Spleen (tissue), 7 donors: ENCODE results near the gene QDPR.

Experiments
- POLR2A ChIP-seq, 3 donors: fragments of 450-650 bp; IDR thresholded peaks; one replicate each; pipeline ENCODE4 v1.5.1; 2017; ENCODE audit warnings: antibody characterized with exemption in 3 of 3, mild to moderate bottlenecking in 1 of 3
- POLR2AphosphoS5 ChIP-seq, 3 donors: sonication (generic); formaldehyde crosslinking; IDR thresholded peaks; one replicate each; pipeline ENCODE4 v1.5.1; 2017; ENCODE audit warnings: antibody characterized with exemption in 3 of 3
- TF ChIP-seq, protein P1 (sequence below), 11 experiments: fragments of 200-600 bp in 7 of 11; fragments of 450-650 bp in 4 of 11; sonication (generic) in 4 of 11; IDR thresholded peaks in 8 of 11; conservative IDR thresholded peaks in 3 of 11; 1 replicate in 7 of 11; 2 replicates in 4 of 11; pipeline versions ENCODE4 v1.4.0 to v1.8.0; 2016 to 2021; ENCODE audit warnings: antibody characterized with exemption in 11 of 11, inconsistent platforms in 4 of 11, mild to moderate bottlenecking in 1 of 11
- donor health status: DM: no; HTN: no; CAD: no; lungs with moderate emphysema.
- donor health status: DM: no; HTN: no; CAD: no.
- donor health status: DM: no; HTN: no; CAD: no.

DNA sequence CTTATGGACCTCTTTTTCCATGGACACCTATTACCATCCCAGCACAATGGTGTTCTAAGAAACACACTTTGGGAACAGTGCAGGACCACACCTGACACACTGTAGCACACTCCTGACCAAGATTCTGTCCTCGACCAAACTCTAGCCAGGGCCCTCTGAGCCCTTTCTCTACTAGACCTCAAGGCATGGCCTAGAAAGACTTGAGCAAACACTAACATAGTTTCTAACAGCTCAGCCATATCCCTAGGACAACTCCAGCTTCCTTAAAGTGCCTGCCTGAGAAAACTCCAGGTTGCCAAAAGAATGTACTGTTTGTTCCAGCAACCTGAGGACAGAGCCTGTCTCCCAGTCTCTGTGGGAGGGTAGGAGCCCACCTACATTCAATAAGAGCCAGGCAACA is 48.3 kb downstream of the QDPR start:
- TF ChIP-seq POLR2A (IDR thresholded peaks at IDR 0.05) (no peak), POLR2AphosphoS5 (IDR thresholded peaks at IDR 0.05) (no peak)
- TF ChIP-seq, protein P1, sequence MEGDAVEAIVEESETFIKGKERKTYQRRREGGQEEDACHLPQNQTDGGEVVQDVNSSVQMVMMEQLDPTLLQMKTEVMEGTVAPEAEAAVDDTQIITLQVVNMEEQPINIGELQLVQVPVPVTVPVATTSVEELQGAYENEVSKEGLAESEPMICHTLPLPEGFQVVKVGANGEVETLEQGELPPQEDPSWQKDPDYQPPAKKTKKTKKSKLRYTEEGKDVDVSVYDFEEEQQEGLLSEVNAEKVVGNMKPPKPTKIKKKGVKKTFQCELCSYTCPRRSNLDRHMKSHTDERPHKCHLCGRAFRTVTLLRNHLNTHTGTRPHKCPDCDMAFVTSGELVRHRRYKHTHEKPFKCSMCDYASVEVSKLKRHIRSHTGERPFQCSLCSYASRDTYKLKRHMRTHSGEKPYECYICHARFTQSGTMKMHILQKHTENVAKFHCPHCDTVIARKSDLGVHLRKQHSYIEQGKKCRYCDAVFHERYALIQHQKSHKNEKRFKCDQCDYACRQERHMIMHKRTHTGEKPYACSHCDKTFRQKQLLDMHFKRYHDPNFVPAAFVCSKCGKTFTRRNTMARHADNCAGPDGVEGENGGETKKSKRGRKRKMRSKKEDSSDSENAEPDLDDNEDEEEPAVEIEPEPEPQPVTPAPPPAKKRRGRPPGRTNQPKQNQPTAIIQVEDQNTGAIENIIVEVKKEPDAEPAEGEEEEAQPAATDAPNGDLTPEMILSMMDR (IDR thresholded peaks at IDR 0.05 in 8 of 11, conservative IDR thresholded peaks at IDR 0.05 in 3 of 11), result no peak
